ENCODE results near the gene MED26. TPM values are rescaled to one million over a fixed set of nuclear protein-coding genes. Genes with fewer than 3 reads are reported as not detected.
A peak's percentile ranks its signal among the peaks of the same experiment; 100 is the strongest.
"Not testable (repeated sequence)": the region's sequence is repeated elsewhere in the genome, so short reads cannot be mapped to it uniquely, and the experiment has no call there.

Gene MED26
- total RNA-seq, 1 donor from 2014 or later = 7.0 TPM

DNA sequence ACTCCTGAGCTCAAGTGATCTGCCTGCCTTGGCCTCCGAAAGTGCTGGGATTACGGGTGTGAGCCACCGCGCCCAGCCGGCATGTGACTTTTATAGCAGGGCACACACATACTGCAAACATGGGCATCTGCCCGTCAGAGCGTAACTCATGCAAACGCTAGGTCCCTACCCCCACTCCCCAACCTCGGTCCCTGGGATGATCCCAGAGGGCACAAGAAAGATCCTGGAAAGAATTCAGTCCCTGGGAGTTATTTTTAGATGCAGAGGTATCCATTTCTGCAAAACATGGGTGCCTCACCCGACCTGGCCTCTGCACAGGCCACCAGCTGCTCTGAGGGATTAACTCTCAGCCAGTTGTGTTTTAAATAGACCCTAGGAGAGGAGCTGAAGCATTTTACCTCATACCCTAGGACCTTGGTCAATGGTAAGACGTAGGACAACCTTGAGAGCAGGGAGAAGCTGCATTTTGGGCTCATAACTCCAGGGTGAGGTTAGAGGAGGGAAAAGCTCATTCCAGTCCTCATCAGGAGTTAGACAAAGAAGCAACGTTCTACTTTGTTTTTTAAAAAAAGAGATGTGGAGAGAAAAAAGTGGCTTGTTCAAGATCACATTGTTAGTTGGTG lies 43.8 kb upstream of the MED26 start:
- TF ChIP-seq, protein P1, sequence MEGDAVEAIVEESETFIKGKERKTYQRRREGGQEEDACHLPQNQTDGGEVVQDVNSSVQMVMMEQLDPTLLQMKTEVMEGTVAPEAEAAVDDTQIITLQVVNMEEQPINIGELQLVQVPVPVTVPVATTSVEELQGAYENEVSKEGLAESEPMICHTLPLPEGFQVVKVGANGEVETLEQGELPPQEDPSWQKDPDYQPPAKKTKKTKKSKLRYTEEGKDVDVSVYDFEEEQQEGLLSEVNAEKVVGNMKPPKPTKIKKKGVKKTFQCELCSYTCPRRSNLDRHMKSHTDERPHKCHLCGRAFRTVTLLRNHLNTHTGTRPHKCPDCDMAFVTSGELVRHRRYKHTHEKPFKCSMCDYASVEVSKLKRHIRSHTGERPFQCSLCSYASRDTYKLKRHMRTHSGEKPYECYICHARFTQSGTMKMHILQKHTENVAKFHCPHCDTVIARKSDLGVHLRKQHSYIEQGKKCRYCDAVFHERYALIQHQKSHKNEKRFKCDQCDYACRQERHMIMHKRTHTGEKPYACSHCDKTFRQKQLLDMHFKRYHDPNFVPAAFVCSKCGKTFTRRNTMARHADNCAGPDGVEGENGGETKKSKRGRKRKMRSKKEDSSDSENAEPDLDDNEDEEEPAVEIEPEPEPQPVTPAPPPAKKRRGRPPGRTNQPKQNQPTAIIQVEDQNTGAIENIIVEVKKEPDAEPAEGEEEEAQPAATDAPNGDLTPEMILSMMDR (IDR thresholded peaks at IDR 0.05; ENCODE audit: insufficient read depth, low read length, poor library complexity, severe bottlenecking) = no peak
- no peak for DNase-seq (ENCODE audit: low read depth)
- Histone ChIP-seq H3K36me3 (ENCODE audit: control insufficient read depth, insufficient read depth, low read length) (no peaks in the 10 kb centered on the region), H3K27me3 (ENCODE audit: control insufficient read depth, insufficient read depth, low read length) (no peaks in the 10 kb centered on the region), H3K4me3 (ENCODE audit: low read depth, low read length) (no peak overlapping the region)

GRCh38 chr19:16670291-16670690 lies 42.3 kb upstream of the MED26 start:
- H3K4me3 ChIP-seq (ENCODE audit: low read depth, low read length) = no peak overlapping the region
- TF ChIP-seq, protein P1 (IDR thresholded peaks at IDR 0.05; ENCODE audit: insufficient read depth, low read length, poor library complexity, severe bottlenecking) = no peak
- H3K36me3 ChIP-seq (ENCODE audit: control insufficient read depth, insufficient read depth, low read length) = no peaks in the 10 kb centered on the region
- DNase-seq (ENCODE audit: low read depth) = no peak
- H3K27me3 ChIP-seq (ENCODE audit: control insufficient read depth, insufficient read depth, low read length) = no peaks in the 10 kb centered on the region

GRCh38 chr19:16668702-16669101 lies 40.7 kb upstream of the MED26 start:
- DNase-seq (ENCODE audit: low read depth); H3K27me3 ChIP-seq (ENCODE audit: control insufficient read depth, insufficient read depth, low read length); H3K36me3 ChIP-seq (ENCODE audit: control insufficient read depth, insufficient read depth, low read length); H3K4me3 ChIP-seq (ENCODE audit: low read depth, low read length): not testable (repeated sequence)

GRCh38 chr19:16668176-16668575 lies 40.2 kb upstream of the MED26 start:
- H3K27me3 ChIP-seq (ENCODE audit: control insufficient read depth, insufficient read depth, low read length) = no peaks in the 10 kb centered on the region
- no peaks in the 10 kb centered on the region for H3K36me3 ChIP-seq (ENCODE audit: control insufficient read depth, insufficient read depth, low read length)
- TF ChIP-seq, protein P1 (IDR thresholded peaks at IDR 0.05; ENCODE audit: insufficient read depth, low read length, poor library complexity, severe bottlenecking) = no peak
- no peak for DNase-seq (ENCODE audit: low read depth)
- H3K4me3 ChIP-seq (ENCODE audit: low read depth, low read length) = no peak overlapping the region

DNA sequence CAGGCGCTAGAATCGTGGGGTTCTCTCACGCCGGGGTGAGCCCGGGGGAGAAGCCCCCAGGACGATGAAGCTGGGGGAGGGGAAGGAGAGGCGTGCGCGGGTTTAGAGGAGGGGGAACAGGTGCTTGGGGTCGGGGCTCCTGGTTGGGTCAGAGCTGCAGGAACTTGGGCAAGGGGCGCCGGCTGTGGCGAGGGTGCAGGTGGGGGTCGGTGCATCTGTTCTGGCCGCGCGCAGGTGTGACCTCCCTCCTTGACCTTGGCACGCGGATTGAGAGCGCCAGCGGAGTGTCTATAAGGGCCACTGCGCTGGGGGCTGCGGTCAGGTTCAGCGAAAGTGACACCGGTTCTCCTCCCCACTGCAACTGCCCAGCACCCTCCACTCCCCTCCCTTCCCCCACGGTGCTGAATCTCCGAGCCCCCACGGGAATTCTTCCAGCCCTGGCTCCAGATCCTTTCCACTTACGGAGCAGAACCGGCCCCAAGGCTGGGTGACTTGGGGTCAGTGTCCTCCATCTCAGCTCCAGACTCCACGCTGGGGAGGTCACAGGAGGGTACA lies 33.6 kb upstream of the MED26 start:
- TF ChIP-seq, protein P1 (IDR thresholded peaks at IDR 0.05; ENCODE audit: insufficient read depth, low read length, poor library complexity, severe bottlenecking) = no peak
- Histone ChIP-seq H3K36me3 (ENCODE audit: control insufficient read depth, insufficient read depth, low read length) (peaks cover 1% of the 10 kb centered on the region), H3K4me3 (ENCODE audit: low read depth, low read length) (peak overlapping the region; percentile 99), H3K27me3 (ENCODE audit: control insufficient read depth, insufficient read depth, low read length) (no peaks in the 10 kb centered on the region)
- DNase-seq (ENCODE audit: low read depth) = no peak

GRCh38 chr19:16660763-16661479 lies 32.9 kb upstream of the MED26 start, which contains the start of gene TMEM38A:
TSS of gene TMEM38A (plus strand) at chr19:16661139. CDS start at chr19:16661218, 79 bp downstream.
- no peak for DNase-seq (ENCODE audit: low read depth)
- Histone ChIP-seq H3K27me3 (ENCODE audit: control insufficient read depth, insufficient read depth, low read length) (no peaks in the 10 kb centered on the region), H3K36me3 (ENCODE audit: control insufficient read depth, insufficient read depth, low read length) (peaks cover 1% of the 10 kb centered on the region), H3K4me3 (ENCODE audit: low read depth, low read length) (peak within 1 kb of the TSS; percentile 99)
- TF ChIP-seq, protein P1 (IDR thresholded peaks at IDR 0.05; ENCODE audit: insufficient read depth, low read length, poor library complexity, severe bottlenecking) = no peak

All from kidney epithelial cell (primary cell).